NCI-H146 treated with DMSO at 0.1 percent for 48 hours (cell line): ENCODE results near the gene ABHD15.

Experiments used
- DNase-seq: peaks from one replicate; lab custom pipeline; 2025; ENCODE audit not compliant: unreplicated experiment; lab: John Stamatoyannopoulos, UW

The ABHD15 gene

DNA sequence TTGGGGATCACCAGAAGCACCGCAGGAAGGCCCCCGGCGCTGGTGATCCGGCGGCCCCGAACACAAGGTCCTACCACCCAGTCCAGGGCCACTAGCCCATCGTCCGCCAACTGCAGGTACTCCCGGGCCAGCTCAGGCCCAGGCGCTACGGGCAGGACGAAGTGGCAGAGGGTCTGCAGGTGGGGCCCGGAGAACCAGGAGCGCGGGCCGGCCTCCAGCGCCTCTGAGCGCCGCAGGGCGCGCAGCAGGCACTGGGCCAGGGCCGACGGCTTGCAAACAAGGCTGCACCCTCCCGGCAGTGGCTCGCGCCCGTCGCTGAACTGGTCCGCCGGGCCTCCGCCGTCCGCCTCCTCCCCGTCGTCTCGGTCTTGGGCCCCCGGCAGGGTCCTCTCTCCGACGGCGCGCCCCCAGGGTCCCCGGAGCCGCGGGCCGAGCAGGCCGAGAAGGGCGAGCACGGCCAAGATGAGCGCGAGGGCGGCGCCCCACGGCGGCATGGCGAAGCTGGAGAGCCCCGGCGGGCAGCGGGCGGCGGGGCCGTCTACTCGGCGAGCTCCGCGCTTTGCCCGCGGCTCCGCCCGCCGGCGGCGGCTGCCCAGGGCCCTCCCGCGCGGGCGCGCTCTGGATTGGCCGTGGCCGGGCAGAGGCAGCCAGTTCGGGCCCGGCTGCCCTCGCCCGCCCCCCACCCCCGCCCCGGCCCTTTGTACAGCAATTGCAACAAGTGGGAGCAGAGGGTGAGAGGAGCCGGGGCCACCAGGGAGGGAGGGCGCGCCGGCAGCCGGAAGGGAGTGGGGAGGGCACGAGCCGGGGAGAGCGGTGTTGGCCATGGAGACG, at the start of gene ABHD15:
TSS of gene ABHD15 (minus strand) at position 565 of the 831 bp plus-strand sequence. CDS start at position 494, 71 bp downstream.
- peak; percentile 43 for DNase-seq

- DNase-seq, result no peak
These were observed 48.9 kb upstream of the ABHD15 start for GRCh38 chr17:29615492-29616299.

DNA sequence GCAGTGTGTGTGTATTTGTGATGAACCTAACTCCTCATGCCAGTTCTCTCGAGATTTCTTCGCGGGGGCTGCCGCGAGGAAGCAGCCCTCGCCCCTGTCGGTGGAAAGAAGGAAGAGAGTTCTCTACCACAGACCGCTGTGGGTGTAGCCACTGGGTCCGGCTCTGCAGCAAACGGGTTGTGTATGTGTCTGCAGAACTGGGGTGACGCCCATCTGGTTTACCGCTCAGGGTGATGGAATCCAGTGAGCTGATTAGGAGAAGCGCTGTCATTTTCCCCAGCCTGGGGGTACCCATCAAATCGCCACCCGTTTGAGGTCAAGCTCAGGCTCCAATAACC, 48.2 kb upstream of the ABHD15 start:
- DNase-seq, result no peak

GRCh38 chr17:29614349-29615047, 47.7 kb upstream of the ABHD15 start:
- no peak for DNase-seq

DNA sequence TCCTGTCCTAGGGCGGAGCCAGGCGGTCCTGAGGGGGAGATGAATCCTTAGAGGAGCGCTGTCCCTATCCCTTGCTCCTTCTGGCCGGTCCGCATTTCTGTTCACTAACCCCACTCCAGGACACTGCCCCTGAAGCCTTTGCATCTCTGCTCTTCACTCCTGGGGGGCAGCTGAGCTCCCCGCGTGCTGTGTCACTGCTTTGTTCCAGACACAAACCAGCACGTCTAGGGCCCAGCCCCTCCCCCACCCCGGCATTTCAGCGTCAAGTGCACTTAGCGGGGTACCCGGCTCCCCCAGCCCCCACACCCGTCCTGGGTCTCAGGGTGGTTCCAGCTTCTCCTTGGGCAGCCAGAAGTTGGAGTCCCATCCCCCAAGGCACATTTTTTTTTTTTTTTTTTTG, 47.0 kb upstream of the ABHD15 start:
- no peak for DNase-seq

- no peak for DNase-seq
These were observed 46.6 kb upstream of the ABHD15 start for GRCh38 chr17:29613352-29613837.

DNA sequence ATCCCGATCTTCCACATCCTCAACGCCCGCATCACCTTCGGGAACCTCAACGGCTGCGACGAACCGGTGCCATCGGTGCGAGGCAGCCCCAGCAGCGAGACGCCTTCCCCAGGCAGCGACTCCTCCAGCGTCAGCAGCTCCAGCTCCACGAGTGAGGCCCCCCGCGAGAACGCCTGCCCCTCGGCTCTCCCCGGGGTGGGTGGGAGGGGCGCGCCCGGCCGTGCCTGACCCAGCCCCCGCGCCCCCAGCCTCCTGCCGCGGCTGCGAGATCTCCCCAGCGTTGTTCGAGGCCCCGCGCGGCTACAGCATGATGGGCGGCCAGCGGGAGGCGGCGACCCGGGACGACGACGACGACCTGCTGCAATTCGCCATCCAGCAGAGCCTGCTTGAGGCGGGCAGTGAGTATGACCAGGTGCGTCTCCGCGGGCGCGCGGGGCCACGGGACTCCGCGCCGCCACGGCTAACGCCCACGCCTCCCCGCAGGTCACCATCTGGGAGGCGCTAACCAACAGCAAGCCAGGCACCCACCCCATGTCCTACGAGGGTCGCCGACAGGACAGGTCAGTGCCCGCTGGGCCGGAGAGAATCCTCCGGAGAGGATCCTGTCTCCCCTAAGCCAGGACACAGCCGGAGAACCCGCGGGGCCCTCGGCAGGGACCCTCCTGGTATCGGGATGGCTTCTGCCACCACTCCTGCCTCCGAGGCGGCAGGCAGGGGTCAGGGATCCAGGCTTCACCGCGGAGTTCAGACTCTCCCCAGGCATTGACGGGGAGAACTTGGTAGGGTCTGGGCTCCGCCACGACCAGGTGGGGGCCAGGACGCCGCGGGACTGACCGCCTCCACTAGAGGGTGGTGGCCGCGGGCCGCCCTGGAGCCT, 45.8 kb upstream of the ABHD15 start:
- DNase-seq, result no peak

DNA sequence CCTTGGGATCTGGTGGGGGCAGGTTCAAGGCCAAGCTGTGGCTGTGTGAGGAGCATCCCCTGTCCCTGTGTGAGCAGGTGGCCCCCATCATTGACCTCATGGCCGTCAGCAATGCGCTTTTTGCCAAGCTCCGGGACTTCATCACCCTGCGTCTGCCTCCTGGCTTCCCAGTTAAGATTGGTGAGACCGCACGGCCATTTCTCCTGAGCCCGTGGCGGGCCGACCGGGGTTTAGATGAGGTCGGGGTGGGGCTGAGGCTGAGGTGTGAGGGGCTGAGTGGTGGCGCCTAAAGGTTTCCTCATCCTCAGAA, 45.2 kb upstream of the ABHD15 start:
- DNase-seq, result no peak

DNA sequence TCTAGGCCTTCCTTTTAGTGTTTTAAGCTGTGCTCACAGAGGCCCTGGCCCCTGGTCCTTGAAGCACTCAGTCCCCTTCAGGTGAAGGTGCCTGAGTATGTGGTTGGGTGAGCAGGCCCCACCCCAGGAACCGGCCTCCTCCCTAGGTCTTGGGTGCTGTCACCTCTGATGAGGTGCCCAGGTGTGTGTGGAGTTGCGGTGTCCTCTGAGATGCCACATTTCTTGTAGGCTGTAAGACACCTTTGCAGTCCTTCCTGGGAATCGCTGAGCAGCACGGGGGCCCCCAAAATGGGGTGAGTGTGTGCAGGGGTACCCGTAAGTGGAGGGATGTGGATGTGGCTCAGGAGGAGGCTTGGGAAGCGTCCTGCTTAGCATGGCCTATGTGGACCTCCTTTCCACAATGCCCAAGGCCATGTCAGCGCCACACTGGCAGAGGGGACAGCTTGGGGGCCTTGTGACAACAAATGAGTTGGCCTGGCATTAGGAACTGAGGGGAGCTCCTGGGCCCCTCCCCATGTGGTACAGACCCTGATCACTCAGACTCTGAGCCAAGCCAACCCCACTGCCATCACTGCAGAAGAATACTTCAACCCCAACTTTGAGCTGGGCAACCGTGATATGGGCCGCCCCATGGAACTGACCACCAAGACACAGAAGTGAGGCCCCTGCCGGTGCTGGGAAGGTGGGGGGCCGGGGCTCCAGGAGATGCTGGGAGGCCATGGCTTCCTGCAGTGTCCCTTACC, 44.7 kb upstream of the ABHD15 start:
- no peak for DNase-seq

DNA sequence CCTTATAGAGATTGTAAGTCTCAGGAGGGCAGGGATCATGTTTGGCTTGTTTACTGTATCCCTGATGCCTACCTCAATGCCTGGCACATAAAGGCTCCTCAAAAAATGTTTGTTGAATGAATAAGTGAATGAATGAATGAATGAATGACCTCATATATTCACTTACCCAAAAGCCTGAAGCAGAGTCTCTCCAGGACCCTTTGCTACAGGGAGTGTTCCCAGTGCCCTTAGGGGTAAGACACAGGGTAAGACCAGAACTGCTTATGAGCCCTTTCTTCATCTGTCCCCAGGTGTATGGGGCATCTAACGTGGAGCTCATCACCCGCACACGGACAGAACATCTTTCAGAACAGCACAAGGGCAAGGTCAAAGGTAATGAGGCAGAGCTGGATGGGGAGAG, 43.6 kb upstream of the ABHD15 start:
- no peak for DNase-seq

DNA sequence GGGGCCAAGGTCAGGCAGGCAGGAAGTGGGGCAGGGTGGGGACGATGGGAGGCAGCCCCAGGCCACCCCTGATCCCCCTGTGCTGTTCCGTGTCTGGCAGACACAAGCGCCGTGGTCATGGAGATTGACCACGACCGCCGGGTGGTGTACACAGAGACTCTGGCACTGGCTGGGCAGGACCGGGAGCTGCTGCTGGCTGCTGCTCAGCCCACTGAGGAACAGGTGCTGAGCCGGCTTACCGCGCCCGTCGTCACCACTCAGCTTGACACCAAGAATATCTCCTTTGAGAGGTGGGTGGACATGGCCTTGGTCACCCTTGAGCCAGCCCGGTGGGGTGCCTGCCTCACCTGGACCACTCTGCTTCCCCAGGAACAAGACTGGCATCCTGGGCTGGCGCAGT, 42.1 kb upstream of the ABHD15 start:
- DNase-seq, result no peak

GRCh38 chr17:29607557-29608195, 40.8 kb upstream of the ABHD15 start:
- DNase-seq, result no peak

- no peak for DNase-seq
These were observed 36.4 kb upstream of the ABHD15 start for GRCh38 chr17:29603109-29603674.

GRCh38 chr17:29597361-29598172, 30.7 kb upstream of the ABHD15 start:
- DNase-seq, result no peak

- no peak for DNase-seq
These were observed 30.0 kb upstream of the ABHD15 start for GRCh38 chr17:29596811-29597210.

DNA sequence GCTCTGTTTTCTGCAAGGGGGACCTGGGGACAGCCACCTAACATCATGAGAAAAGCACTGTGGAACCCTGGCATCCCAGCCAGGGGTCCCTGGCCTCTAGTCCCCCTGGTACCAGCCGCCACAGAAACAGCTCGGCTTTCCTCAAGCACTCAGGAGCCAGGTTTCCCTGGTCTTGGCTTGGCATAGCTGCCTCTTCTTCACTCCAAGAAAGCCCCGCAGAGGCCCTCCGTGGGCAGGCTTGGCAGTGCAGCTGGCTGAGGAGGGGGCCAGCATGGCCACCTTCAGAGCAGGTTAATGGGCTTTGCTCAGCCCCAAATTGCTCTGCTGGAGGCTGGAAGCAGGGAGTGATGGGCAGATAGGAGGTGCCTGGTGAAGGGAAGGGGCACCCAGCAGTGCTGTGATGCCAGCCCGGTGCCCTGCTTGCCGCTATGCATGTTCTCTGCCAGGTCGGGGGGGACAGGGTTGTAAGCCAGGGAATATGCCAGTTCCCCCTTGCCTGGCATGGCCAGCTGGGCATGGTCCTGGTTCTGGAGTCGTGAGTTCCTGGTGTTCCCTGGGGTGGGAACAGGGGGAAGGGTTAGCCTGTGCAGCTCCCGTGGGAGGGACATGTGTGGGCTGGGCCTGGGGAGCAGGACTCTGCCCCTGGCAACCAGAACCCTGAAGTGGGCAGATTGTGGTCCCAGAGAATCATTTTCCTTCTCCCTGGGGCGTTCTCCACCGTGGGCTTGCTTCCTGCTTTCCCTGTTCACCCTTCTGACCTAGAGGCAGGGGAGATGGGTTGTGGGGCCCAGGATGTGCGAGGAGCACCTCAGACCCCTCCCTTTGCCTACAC, 29.3 kb upstream of the ABHD15 start:
- DNase-seq, result no peak

DNA sequence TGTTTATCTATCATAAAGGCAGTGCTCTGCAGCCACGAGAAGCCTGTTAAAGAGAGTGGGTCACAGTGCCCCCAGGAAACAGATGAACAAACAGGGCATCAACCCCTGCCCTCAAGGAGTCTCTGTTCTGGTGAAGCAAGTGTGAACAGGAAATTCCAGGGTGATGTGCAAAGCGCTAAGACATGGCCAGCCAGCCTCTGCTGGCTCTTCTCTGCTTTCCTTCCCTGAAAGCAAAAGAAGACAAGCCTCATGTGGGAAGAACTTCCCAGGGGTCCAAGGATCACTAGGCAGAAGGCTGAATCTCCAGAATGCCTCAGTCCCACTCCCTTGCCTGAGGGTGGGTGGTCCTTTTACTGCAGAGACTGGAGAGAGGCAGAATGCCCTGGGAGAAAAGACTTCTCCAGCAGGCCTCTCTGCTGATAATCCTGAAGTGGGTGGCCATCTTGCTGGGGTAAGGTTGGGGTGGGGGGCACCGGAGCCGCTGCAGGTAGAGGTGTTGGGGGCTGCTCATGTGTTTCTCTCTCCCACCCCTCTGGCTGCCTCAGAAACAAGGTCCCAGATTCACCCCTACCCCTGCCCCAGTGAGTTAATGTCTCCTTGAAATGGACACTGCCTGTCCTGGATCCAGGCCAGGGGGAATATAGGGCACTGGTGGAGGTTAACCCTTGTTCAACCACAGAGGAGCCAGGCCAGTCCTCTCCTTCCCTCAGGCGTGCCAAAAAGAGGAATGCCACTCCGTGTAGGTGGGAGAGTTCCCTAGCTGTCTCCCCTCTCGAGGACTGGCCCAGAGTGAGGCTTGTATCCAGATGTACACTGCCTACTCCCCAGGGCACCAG, 28.5 kb upstream of the ABHD15 start:
- no peak for DNase-seq
